HepG2 (cell line): Measurements from ENCODE around the gene VARS1. TPM values are rescaled to one million over a fixed set of nuclear protein-coding genes. Genes with fewer than 3 reads are reported as not detected.

Experiments
- ARID2 ChIP-seq: sonication (generic); formaldehyde crosslinking; IDR thresholded peaks from 2 replicates; pipeline ENCODE4 v1.8.1; 2022; ENCODE audit warnings: mild to moderate bottlenecking, missing genetic modification reagents, borderline replicate concordance
- CEBPB ChIP-seq: IDR thresholded peaks from 2 replicates; pipeline ENCODE4 v1.6.1; 2011; ENCODE audit warnings: low read depth, low read length, improper control_type of control experiment, borderline replicate concordance
- KDM5B ChIP-seq: sonication (generic); formaldehyde crosslinking; IDR thresholded peaks from 2 replicates; pipeline ENCODE4 v1.4.0; 2020; ENCODE audit warnings: missing genetic modification reagents, mild to moderate bottlenecking, borderline replicate concordance
- NFATC3 ChIP-seq: sonication (generic); formaldehyde crosslinking; IDR thresholded peaks from 2 replicates; pipeline ENCODE4 v1.5.1; 2020; ENCODE audit warnings: mild to moderate bottlenecking, missing genetic modification reagents
- PAX8 ChIP-seq: sonication (generic); formaldehyde crosslinking; IDR thresholded peaks from 2 replicates; pipeline ENCODE4 v1.8.0; 2022; ENCODE audit warnings: mild to moderate bottlenecking, missing genetic modification reagents, borderline replicate concordance
- PTBP1 ChIP-seq: fragments of 200-400 bp; formaldehyde crosslinking; IDR thresholded peaks from 2 replicates; pipeline ENCODE4 v1.6.1; 2018; ENCODE audit warnings: low read length, low read depth; ENCODE audit not compliant: poor library complexity, severe bottlenecking
- SIN3A ChIP-seq: IDR thresholded peaks from 2 replicates; pipeline ENCODE4 v1.6.1; 2011; ENCODE audit warnings: low read depth, mild to moderate bottlenecking, control low read depth, low read length, borderline replicate concordance
- SIN3B ChIP-seq: fragments of 150-350 bp; IDR thresholded peaks from 2 replicates; pipeline ENCODE4 v1.6.1; 2014; ENCODE audit warnings: low read length
- SMAD1 ChIP-seq: sonication (generic); formaldehyde crosslinking; IDR thresholded peaks from 2 replicates; pipeline ENCODE4 v1.4.0; 2020; ENCODE audit warnings: missing genetic modification reagents, low read depth, mild to moderate bottlenecking, borderline replicate concordance
- SUZ12 ChIP-seq: fragments of 150-350 bp; IDR thresholded peaks from 2 replicates; pipeline ENCODE4 v1.6.1; 2014; ENCODE audit warnings: low read depth, low read length
- TFDP2 ChIP-seq: sonication (generic); formaldehyde crosslinking; IDR thresholded peaks from 2 replicates; pipeline ENCODE4 v1.4.0; 2020; ENCODE audit warnings: missing genetic modification reagents
- ZNF207 ChIP-seq: fragments of 450-650 bp; IDR thresholded peaks from 2 replicates; pipeline ENCODE4 v1.6.1; 2016; ENCODE audit warnings: antibody characterized with exemption, borderline replicate concordance
- ZNF282 ChIP-seq: fragments of 450-650 bp; IDR thresholded peaks from 2 replicates; pipeline ENCODE4 v1.6.1; 2018; ENCODE audit not compliant: partially characterized antibody
- ZNF607 ChIP-seq: sonication (generic); formaldehyde crosslinking; IDR thresholded peaks from 2 replicates; pipeline ENCODE4 v1.5.1; 2020; ENCODE audit warnings: missing genetic modification reagents, mild to moderate bottlenecking, borderline replicate concordance
- ZNF674 ChIP-seq: sonication (generic); formaldehyde crosslinking; IDR thresholded peaks from 2 replicates; pipeline ENCODE4 v1.5.0; 2020; ENCODE audit warnings: low read depth, mild to moderate bottlenecking, missing genetic modification reagents
- ZNF790 ChIP-seq: sonication (generic); formaldehyde crosslinking; IDR thresholded peaks from 2 replicates; pipeline ENCODE4 v1.8.0; 2022; ENCODE audit warnings: missing genetic modification reagents, mild to moderate bottlenecking, borderline replicate concordance
- ZNF891 ChIP-seq: sonication (generic); formaldehyde crosslinking; IDR thresholded peaks from 2 replicates; pipeline ENCODE4 v1.5.0; 2020; ENCODE audit warnings: mild to moderate bottlenecking, missing genetic modification reagents
- ZSCAN31 ChIP-seq: sonication (generic); formaldehyde crosslinking; IDR thresholded peaks from 2 replicates; pipeline ENCODE4 v1.5.0; 2020; ENCODE audit warnings: low read depth, mild to moderate bottlenecking, missing genetic modification reagents
- polyA plus RNA-seq, 8 experiments: library from polyadenylated mRNA; depleted of rRNA in 3 of 8; stranded (reverse) in 7 of 8; unstranded in 1 of 8; fragments of >200 nt; fragmentation: Illumina TruSeq in 4 of 8; extraction: Trizol in 4 of 8; gene quantifications; 2 replicates each; pipeline versions ENCODE4 v1.2.1 to v1.2.3, GENCODE V29; 2011 to 2016; ENCODE audit warnings: low read depth in 4 of 8, missing spikeins in 1 of 8, mixed read lengths in 1 of 8; ENCODE audit not compliant: insufficient read depth in 1 of 8
- total RNA-seq, 5 experiments: library from RNA; depleted of rRNA; stranded (reverse); fragments of >200 nt; fragmentation: Illumina TruSeq; extraction: Trizol; gene quantifications; 2 replicates each; pipeline ENCODE4 v1.2.3, GENCODE V29; 2016; ENCODE audit warnings: low read depth in 1 of 5
- TF ChIP-seq, protein P1 (sequence below): sonication (generic); formaldehyde crosslinking; IDR thresholded peaks from 2 replicates; pipeline ENCODE4 v1.8.0; 2022; ENCODE audit warnings: mild to moderate bottlenecking, missing genetic modification reagents; ENCODE audit not compliant: insufficient replicate concordance
- TF ChIP-seq, protein P2 (sequence below): sonication (generic); formaldehyde crosslinking; IDR thresholded peaks from 2 replicates; pipeline ENCODE4 v1.4.0; 2020; ENCODE audit warnings: missing genetic modification reagents
- TF ChIP-seq, protein P3 (sequence below): sonication (generic); formaldehyde crosslinking; IDR thresholded peaks from 2 replicates; pipeline ENCODE4 v1.8.1; 2022; ENCODE audit warnings: mild to moderate bottlenecking, missing genetic modification reagents
- TF ChIP-seq, protein P4 (sequence below): sonication (generic); formaldehyde crosslinking; IDR thresholded peaks from 2 replicates; pipeline ENCODE4 v1.4.0; 2020; ENCODE audit warnings: missing genetic modification reagents

VARS1 gene
- total and polyA plus RNA-seq, 2 of the 13 experiments (the other 11 are each of a cell fraction or from before 2014, with no cell fraction given), result 14.7 to 56.1 TPM

DNA sequence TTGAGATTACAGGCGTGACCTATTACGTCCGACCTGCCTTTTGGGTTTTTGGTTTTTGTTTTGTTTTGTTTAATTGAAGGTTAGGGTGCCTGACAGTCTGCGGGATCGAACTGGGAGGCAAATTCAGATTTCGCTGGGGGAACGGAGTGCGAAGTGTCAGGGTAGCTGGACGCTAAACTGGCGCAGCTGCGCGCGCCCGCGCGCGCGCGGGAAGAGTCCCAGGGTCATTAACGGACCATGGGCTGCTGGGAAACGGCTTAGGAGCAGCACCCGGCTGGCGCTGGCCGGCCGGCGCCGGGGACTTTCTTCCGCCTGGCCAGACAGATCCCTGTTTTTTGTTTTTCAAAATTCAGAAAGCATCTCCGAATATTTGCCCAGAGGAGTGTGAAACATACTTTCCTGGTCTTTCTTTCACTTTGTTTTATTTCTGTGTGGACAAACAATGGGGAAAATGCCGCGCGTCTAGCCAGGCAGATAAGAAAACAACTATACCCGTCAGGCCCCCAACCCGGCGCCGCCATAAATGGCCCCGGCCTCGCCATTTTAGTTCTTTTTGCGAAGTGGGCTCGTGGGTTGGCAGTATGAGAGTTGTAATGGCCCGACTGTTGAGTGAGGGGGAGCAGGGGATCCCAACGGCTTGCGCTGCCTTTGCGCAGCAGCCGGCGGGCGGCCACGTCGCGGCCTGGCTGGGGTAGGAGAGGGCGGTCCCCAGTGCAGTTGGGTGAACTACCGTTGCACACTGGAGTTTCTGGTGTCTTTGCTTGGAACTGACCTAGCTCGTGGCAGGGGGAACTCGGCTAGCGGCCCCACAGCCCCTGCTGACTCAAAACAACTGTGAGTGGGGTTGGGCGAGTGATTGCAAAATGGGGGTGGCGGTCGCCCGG, 39.1 kb upstream of the VARS1 start (continued):
- TF ChIP-seq NFATC3, result peak; percentile 92
- peak; percentile 49; the same call in 1 of the 2 replicates for TF ChIP-seq ZNF607 (CRISPR knock-in tag)
- no peak for TF ChIP-seq ZNF282
- TF ChIP-seq PTBP1, result peak; percentile 91
- 0 out of 2 replicates have a peak, but pooled peaks have one; percentile 33 for TF ChIP-seq SIN3B
- peak; percentile 80; the same call in 1 of the 2 replicates for TF ChIP-seq ARID2 (CRISPR knock-in tag)
- peak; percentile 98 for TF ChIP-seq TFDP2 (CRISPR knock-in tag)
- peak; percentile 49; the same call in 1 of the 2 replicates for TF ChIP-seq ZSCAN31 (CRISPR knock-in tag)
- peak; percentile 79; the same call in 1 of the 2 replicates for TF ChIP-seq KDM5B (CRISPR knock-in tag)
- TF ChIP-seq, protein P1, sequence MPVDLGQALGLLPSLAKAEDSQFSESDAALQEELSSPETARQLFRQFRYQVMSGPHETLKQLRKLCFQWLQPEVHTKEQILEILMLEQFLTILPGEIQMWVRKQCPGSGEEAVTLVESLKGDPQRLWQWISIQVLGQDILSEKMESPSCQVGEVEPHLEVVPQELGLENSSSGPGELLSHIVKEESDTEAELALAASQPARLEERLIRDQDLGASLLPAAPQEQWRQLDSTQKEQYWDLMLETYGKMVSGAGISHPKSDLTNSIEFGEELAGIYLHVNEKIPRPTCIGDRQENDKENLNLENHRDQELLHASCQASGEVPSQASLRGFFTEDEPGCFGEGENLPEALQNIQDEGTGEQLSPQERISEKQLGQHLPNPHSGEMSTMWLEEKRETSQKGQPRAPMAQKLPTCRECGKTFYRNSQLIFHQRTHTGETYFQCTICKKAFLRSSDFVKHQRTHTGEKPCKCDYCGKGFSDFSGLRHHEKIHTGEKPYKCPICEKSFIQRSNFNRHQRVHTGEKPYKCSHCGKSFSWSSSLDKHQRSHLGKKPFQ (CRISPR knock-in tag), result no peak
- TF ChIP-seq CEBPB, result no peak
- TF ChIP-seq ZNF790 (CRISPR knock-in tag), result no peak
- no peak for TF ChIP-seq ZNF207
- no peak; the same call in 1 of the 2 replicates for TF ChIP-seq PAX8 (CRISPR knock-in tag)
- peak; percentile 63; the same call in 1 of the 2 replicates for TF ChIP-seq SMAD1
- TF ChIP-seq, protein P2, sequence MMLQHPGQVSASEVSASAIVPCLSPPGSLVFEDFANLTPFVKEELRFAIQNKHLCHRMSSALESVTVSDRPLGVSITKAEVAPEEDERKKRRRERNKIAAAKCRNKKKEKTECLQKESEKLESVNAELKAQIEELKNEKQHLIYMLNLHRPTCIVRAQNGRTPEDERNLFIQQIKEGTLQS (CRISPR knock-in tag), result peak; percentile 68
- peak; percentile 79; the same call in 1 of the 2 replicates for TF ChIP-seq SIN3A
- TF ChIP-seq, protein P3, sequence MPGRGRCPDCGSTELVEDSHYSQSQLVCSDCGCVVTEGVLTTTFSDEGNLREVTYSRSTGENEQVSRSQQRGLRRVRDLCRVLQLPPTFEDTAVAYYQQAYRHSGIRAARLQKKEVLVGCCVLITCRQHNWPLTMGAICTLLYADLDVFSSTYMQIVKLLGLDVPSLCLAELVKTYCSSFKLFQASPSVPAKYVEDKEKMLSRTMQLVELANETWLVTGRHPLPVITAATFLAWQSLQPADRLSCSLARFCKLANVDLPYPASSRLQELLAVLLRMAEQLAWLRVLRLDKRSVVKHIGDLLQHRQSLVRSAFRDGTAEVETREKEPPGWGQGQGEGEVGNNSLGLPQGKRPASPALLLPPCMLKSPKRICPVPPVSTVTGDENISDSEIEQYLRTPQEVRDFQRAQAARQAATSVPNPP, result no peak; the same call in 1 of the 2 replicates
- no peak; the same call in 1 of the 2 replicates for TF ChIP-seq SUZ12
- peak; percentile 87 for TF ChIP-seq ZNF891 (CRISPR knock-in tag)
- TF ChIP-seq, protein P4, sequence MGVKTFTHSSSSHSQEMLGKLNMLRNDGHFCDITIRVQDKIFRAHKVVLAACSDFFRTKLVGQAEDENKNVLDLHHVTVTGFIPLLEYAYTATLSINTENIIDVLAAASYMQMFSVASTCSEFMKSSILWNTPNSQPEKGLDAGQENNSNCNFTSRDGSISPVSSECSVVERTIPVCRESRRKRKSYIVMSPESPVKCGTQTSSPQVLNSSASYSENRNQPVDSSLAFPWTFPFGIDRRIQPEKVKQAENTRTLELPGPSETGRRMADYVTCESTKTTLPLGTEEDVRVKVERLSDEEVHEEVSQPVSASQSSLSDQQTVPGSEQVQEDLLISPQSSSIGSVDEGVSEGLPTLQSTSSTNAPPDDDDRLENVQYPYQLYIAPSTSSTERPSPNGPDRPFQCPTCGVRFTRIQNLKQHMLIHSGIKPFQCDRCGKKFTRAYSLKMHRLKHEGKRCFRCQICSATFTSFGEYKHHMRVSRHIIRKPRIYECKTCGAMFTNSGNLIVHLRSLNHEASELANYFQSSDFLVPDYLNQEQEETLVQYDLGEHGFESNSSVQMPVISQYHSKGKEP (CRISPR knock-in tag), result no peak
- no peak for TF ChIP-seq ZNF674 (CRISPR knock-in tag)
